Measurements from ENCODE around the gene SPATA13.
"Not testable (repeated sequence)": the region's sequence is repeated elsewhere in the genome, so short reads cannot be mapped to it uniquely, and the experiment has no call there.

DNA sequence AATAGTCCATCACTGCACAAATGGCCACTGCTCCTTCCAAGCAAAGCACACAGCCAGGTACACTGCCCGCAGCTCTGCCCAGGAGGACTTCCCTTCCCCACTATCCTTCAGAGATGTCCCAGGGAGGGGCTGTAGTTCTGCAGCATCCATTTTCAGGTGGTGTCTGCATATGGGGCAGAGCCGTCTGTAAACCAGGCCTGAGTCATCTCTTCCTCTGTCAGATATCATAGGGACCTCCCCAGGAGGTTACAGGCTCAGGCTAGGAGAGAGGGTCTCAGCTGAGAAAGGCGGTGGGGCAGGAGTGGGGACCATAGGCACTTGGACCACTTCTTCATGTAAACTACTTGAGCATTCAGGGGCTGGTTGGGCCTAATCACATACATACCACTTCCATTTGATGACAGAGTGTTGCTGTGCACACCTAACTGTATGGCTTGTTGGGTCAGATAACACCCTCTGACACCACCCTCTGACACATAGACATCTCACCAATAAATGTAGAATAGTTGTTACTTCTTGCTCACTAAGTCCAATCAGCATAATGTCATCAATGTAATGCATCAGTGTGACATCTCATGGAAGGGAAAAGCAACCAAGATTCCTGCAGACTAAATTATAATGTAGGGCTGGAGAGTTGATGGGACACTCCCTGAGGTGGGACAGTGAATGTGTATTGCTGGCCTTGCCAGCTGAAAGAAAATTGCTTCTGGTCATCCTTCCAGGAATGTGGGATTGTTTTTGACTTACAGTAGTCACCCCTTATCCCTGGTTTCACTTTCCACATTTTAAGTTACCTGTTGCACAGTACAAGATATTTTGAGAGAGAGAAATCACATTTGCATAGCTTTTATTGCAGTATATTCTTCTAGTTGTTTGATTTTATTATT is 189.5 kb downstream of the SPATA13 start:
- TF ChIP-seq, protein P1, sequence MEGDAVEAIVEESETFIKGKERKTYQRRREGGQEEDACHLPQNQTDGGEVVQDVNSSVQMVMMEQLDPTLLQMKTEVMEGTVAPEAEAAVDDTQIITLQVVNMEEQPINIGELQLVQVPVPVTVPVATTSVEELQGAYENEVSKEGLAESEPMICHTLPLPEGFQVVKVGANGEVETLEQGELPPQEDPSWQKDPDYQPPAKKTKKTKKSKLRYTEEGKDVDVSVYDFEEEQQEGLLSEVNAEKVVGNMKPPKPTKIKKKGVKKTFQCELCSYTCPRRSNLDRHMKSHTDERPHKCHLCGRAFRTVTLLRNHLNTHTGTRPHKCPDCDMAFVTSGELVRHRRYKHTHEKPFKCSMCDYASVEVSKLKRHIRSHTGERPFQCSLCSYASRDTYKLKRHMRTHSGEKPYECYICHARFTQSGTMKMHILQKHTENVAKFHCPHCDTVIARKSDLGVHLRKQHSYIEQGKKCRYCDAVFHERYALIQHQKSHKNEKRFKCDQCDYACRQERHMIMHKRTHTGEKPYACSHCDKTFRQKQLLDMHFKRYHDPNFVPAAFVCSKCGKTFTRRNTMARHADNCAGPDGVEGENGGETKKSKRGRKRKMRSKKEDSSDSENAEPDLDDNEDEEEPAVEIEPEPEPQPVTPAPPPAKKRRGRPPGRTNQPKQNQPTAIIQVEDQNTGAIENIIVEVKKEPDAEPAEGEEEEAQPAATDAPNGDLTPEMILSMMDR (conservative IDR thresholded peaks at IDR 0.05 in 1 of 2, IDR thresholded peaks at IDR 0.05 in 1 of 2; ENCODE audit: extremely low read depth in 1 of 2, insufficient read depth in 1 of 2, low read depth in 1 of 2, low read length in 2 of 2): not testable (repeated sequence)
- not testable (repeated sequence) for TF ChIP-seq EZH2 (IDR thresholded peaks at IDR 0.05; ENCODE audit: borderline replicate concordance, low read length)
